NCI-H1417 treated with DMSO at 0.1 percent for 48 hours (cell line): ENCODE data around the gene PLEKHB1.

ENCODE experiments used
- DNase-seq: peaks from one replicate; lab custom pipeline; 2025; lab: John Stamatoyannopoulos, UW

The PLEKHB1 gene

GRCh38 chr11:73680687-73681086 is 34.3 kb downstream of the PLEKHB1 start:
- DNase-seq = no peak

- no peak for DNase-seq
These were observed 47.6 kb downstream of the PLEKHB1 start for GRCh38 chr11:73693899-73694525.

- DNase-seq = no peak
These were observed 58.7 kb downstream of the PLEKHB1 start for GRCh38 chr11:73705053-73705452.

- no peak for DNase-seq
These were observed 64.6 kb downstream of the PLEKHB1 start for GRCh38 chr11:73710964-73711363.
